ENCODE measurements around the gene TRIM67. TPM values are rescaled to one million over a fixed set of nuclear protein-coding genes. Genes with fewer than 3 reads are reported as not detected.

Gene TRIM67
- total and polyA plus RNA-seq, 9 of the 15 experiments (the other 6 are each of a cell fraction or from before 2014, with no cell fraction given) = 0.04 to 0.60 (median 0.31) TPM

DNA sequence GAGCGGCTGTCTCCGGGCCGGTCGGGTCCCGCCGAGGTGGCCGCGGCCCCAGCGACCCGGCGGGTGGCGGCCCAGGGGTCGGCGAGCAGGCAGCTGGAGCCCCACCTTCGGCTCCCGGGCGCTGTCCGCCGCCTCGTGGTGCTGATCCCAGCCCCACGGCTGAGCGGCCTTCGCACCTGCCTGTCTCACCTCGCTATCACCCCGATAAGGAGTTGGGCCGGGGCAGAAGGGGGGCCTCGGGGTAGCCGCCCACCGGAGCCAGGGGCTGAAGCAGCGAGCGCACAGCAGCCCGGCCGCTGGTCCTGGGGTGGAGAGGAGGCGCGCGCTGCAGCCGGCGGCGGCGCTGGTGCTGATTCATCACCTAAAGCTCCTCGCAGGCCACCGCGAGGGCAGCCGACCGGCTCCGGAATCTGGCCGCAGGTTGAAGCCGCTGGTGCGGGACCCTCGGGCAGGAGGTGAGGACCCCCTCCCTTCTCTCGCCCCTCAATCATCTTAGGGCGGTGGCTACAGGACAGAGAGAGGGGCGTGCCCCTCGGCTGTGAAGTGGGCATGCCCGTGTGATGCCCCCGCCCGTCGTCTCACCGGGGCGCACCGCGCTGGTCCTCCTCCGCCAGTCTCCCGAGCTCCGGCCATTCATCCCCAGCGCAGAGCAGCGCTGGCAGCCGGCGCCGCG lies 575 bp downstream of the TRIM67 start (continued):
- peak; percentile 89 for TF ChIP-seq E2F5 (CRISPR knock-in tag; IDR thresholded peaks at IDR 0.05)
- peak; percentile 63; the same call in 1 of the 2 replicates for TF ChIP-seq NCOA1 (IDR thresholded peaks at IDR 0.05; ENCODE audit: low read depth)
- no peak for TF ChIP-seq ZC3H11A (IDR thresholded peaks at IDR 0.05; ENCODE audit: low read depth, low read length)
- TF ChIP-seq SRSF7 (optimal IDR thresholded peaks at IDR 0.05; ENCODE audit: low read depth, low read length) = no peak
- no peak for TF ChIP-seq SMARCE1 (IDR thresholded peaks at IDR 0.05)
- peak in 1 of 2 experiments; percentile 70; a peak in 2 of 4 replicates for TF ChIP-seq SRF (CRISPR knock-in tag; IDR thresholded peaks at IDR 0.05)
- TF ChIP-seq, protein P1, sequence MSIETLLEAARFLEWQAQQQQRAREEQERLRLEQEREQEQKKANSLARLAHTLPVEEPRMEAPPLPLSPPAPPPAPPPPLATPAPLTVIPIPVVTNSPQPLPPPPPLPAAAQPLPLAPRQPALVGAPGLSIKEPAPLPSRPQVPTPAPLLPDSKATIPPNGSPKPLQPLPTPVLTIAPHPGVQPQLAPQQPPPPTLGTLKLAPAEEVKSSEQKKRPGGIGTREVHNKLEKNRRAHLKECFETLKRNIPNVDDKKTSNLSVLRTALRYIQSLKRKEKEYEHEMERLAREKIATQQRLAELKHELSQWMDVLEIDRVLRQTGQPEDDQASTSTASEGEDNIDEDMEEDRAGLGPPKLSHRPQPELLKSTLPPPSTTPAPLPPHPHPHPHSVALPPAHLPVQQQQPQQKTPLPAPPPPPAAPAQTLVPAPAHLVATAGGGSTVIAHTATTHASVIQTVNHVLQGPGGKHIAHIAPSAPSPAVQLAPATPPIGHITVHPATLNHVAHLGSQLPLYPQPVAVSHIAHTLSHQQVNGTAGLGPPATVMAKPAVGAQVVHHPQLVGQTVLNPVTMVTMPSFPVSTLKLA (conservative IDR thresholded peaks at IDR 0.05) = peak; percentile 42 to 73; a peak in 3 of 4 replicates
- no peak for TF ChIP-seq ZNF3 (CRISPR knock-in tag; IDR thresholded peaks at IDR 0.05)
- TF ChIP-seq NR3C1 (CRISPR knock-in tag; IDR thresholded peaks at IDR 0.05) = peak; percentile 97
- TF ChIP-seq XRCC5 (IDR thresholded peaks at IDR 0.05; ENCODE audit: low read depth, low read length) = no peak
- no peak for TF ChIP-seq BMI1 (IDR thresholded peaks at IDR 0.05; ENCODE audit: low read length)
- peak; percentile 84 for TF ChIP-seq GATAD2B (IDR thresholded peaks at IDR 0.05; ENCODE audit: borderline replicate concordance)
- no peak for TF ChIP-seq CUX1 (CRISPR knock-in tag; IDR thresholded peaks at IDR 0.05)
- no peak for TF ChIP-seq HBP1 (CRISPR knock-in tag; IDR thresholded peaks at IDR 0.05)
- TF ChIP-seq, protein P2, sequence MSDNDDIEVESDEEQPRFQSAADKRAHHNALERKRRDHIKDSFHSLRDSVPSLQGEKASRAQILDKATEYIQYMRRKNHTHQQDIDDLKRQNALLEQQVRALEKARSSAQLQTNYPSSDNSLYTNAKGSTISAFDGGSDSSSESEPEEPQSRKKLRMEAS (CRISPR knock-in tag; IDR thresholded peaks at IDR 0.05) = peak; percentile 83
- TF ChIP-seq POLR2AphosphoS5 (IDR thresholded peaks at IDR 0.05; ENCODE audit: control insufficient read depth, insufficient read depth, low read depth, low read length) = no peak
- TF ChIP-seq KLF1 (tag; IDR thresholded peaks at IDR 0.05) = no peak
- no peak for TF ChIP-seq NR2C1 (IDR thresholded peaks at IDR 0.05)
- no peak for TF ChIP-seq NR2C1 (tag; IDR thresholded peaks at IDR 0.05)
- TF ChIP-seq LARP7 (IDR thresholded peaks at IDR 0.05) = no peak
- TF ChIP-seq XRCC3 (IDR thresholded peaks at IDR 0.05) = no peak

Measured in K562 (cell line).